IPS-NIHi11 (cell line): ENCODE measurements around the gene AP4B1.

Experiments
- DNase-seq: peaks from one replicate; pipeline ENCODE4 v3.0.0; 2012; ENCODE audit warnings: mixed read lengths, low spot score

AP4B1 gene

DNA sequence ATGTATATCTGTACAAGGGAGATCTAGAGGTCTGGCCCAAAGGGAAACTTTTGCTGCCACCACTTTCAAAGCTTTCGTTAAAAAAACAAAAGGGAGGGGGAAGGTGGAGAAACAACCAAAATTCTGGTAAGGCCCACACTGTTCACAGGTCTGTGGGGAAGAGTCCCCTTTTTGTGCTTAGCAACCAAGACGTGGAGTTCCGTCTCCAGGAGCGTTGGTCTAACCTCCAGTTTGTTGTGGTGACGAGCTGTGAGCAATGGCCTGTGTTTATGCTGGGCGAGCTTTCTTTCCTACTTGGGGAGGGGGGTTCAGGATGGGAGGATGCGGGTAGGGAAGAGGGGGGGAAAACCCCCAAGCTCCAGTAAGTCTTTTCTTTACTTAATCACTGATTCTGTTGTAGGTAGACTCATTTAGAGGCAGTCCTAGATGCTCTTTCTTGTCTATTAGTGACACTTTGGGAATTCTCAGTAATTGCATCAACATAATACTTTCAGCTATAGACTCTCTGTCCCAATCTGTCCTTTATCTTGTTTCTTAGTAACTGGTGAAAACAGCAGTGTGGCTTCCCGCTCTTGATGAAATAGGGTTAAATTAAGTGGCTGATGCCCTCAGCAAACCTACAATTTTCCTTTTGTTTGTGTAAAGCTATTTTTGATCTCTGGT, 26.0 kb upstream of the AP4B1 start:
- DNase-seq: peak; percentile 29

DNA sequence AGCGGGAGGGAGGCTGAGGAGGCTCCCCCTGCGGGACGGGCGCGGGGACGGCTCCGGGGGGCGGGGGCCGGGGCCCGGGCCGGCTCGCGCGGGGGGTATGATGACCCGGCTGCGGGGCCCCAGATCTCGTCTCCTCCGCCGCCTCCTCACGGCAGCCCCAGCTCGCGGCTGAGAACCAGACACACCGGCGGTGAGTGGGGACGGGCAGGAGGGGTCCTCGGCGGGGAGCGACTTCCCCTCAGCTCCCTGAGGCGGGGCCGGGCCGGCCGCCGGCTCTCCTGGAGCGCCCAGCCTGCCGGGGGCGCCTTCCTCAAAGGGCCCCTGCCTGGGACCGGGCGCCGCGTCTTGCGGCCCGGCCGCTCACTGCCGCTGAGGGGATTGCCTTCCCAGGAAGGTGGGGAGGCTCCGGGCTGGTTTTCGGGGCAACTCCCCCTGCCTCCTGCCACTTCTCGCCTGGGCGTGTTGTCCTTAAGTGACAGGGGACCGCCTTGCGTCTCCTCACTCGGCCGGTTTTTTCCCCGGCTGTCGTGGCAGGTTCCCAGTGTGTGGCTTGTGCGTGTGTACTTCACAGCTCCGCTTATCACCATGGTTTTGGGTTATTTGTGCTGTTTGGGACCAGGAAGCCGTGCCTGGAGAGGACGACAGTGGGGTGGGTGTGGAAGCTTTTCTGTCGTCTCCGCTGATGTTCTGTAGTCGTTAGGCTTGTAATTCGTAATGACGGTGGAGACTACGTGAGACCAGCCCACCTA, 25.3 kb upstream of the AP4B1 start:
- DNase-seq: no peak

DNA sequence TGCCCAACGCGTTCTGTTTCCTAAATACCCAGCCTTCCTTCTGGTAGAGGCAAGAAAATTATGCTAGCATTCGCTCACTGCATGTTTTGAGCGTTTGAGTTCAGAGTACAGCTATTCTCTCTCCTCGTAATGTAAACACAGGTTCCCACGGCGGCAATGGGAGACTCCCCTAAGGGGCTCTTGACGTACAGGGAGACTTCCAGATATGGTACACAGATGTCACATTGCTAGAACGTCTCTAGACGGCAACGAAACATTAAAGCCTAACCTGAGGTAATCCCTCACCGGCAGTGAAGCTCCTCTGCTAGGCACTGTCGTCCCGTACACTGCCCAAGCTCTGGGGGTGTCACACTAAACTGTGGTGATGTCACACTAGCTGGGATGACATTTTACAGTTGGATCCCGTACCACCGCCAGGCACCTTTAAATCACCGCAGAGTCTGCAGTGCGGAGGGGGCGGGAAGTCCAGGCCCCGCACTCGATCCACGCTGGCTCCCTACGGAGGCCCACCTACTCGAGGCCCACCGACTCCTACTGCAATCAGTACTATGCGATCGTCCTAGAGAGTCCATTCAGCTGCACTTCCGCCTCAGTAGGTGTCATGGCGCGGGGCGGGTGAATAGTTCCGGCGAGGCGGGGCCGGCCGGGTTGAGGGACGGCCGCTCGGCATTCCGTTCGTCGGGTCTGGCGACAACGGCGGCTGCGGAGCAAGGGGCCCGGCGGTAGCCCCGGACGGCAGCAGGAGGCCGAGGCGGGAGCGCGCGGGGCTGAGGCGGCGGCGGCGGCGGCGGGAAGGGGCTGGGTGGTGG, 24.5 kb upstream of the AP4B1 start, which contains the start of gene HIPK1:
TSS of gene HIPK1 (plus strand) at position 384 of the 809 bp plus-strand sequence.
- peak; percentile 96 for DNase-seq

DNA sequence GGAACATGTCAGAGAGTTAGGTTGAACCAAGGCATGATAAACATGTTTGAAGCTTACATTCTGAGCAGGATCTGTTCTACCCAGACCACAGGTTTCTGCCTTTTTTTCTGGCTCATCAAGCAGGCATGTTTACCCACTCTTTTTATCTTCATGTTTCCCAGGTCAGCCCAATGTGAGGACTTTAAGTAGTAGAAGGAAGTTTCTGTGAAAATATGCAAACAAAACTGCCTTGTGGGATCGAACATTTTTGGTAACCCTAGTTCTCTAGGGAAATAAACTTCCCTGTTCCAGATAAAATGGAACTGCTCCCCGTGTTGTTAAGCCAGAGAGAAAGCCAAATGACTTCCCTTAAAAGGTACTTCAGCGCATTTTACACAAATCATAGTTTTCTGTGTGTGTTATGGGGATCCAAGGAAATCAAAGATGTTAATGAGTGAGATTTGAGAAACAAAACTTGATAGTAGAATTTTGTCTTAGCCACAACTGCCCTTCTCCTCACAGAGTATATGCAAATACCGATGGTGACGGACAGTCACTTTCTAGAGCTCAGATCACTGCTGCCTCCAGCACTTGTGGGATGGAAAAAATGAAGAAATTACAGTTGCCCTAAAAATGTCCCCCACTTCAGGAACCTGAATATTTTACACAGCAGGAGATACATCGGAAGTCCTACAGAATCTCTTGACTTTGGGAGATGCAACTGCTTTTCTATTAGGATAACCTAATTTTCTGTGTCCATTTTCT, 23.8 kb upstream of the AP4B1 start:
- DNase-seq: no peak

DNA sequence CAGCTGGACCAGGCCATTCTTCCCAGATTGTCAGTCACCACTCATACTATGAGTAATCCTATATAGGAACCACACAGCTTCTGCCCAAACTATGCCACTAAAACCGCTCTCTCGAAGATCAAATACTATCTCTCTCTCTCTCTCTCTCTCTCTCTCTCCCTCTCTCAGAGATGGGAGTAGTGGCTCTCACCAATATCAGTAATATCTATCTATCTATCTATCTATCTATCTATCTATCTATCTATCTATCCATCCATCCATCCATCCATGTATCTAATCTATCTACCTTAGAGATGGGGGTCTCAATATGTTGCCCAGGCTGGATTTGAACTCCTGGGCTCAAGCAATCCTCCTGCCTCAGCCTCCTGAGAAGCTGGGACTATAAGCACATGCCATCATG, 19.9 kb upstream of the AP4B1 start:
- no peak for DNase-seq

DNA sequence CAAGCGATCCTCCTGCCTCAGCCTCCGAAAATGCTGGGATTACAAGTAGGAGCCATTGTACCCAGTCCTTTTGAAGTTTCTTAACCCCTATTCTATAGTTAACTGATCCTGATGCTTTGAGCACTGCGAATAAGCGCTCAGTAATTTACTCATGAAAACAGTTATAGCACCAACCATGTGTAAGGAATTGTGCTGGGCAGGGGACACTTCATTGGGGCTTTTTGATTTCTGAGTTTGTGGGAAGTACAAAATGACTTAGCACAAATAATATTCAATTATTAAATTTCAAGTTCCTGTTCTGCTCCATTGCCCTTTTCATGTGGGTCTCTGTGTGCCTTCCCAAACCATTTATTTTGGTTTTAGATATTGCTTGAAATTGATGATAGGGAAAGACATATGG, 18.4 kb upstream of the AP4B1 start:
- no peak for DNase-seq

DNA sequence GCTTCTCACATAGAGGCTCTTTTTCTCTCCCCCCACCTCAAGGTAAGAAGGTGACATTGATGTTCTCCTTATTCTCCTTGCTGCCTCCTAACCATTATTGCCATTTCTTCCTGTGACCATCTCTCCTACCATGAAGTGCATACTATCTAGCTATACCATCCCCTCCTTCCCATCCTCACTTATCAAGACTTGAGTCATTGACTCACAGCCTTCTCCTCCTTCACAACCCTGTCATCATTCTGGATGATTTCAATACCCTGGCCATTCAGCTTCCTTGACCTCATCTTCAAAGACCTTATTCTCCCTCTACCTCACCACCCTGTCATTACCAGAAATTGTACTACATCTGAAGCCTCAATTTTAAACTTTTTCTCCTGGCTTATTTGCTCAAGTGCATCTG, 13.6 kb upstream of the AP4B1 start:
- DNase-seq: no peak

DNA sequence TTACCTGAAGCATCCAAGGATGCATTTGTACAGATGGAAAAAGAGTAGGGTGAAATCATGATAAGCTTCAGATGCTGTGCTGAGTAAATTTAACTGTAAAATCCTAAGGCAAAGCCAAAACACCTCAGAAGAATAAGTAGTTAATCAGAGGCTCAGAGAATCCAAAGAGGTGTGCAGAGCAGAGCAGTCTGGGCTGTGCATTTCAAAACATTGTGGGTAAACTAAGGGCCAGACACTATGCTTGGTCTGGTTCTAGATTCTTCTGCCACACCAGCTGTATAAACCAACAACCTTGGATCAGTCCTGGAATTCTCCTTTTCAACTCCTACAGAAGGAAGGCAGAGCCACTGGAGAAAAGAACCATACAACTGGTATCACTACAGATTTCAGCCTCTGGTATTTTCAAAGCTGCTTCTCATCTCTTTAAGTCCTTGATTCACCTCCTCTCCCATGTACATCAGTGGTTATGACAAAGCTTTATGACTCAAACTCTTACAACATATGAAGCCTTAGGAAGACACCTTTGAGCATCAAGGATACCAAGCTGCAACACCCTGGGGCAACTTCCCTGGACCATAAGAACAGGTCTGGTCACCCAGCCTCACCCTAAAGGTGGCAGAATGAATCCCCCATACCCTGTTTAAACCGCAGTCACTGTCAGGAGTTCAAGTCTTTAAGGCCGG, 12.9 kb upstream of the AP4B1 start:
- DNase-seq: no peak

DNA sequence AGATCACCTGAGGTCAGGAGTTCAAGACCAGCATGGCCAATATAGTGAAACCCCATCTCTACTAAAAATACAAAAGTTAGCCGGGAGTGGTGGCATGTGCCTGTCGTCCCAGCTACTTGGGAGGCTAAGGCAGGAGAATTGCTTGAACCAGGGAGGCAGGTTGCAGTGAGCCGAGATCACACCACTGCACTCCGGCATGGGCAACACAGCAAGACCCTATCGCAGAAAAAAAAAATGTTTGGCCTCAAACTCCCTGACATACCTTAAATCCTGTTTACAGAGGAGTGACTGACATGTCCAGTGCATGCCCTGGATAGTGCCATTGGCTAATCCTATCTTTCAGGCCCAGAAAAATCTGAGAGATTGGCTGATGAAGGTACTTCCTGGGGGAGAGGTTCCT, 12.4 kb upstream of the AP4B1 start:
- no peak for DNase-seq

DNA sequence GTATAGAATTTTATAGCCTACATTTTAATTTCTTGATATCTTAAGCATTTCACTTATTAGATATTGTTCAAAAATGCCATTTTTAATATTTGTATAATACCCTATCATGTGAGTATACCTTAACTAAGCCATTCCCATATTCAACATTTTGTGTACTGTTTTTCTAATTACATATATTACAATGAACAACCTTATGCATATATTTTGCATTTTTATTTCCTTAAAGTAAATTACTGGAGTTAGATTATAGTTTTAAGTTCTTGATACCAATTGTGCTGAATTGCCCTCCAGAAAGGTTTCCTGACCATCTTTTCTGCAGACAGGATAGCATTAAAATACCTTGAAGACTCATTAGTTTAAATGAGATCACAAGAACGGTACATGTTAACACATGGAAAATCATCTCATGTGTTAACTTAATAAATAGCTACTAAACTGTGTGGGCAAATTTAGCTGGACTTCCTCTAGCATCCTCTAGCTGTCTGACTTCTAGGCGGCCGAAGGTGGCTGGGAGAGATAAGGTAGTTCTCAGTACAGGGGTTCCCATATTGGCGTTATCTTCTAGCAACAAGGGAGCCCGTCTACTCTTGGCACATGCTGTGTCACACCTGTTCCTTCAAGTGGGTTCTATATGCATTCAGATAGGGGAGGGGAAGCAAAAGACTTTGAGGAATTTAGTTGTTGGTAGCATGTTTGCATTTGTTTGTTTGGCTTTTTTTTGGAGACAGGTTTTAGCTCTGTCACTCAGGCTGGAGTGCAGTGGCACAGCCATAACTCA, 9.5 kb upstream of the AP4B1 start:
- no peak for DNase-seq

DNA sequence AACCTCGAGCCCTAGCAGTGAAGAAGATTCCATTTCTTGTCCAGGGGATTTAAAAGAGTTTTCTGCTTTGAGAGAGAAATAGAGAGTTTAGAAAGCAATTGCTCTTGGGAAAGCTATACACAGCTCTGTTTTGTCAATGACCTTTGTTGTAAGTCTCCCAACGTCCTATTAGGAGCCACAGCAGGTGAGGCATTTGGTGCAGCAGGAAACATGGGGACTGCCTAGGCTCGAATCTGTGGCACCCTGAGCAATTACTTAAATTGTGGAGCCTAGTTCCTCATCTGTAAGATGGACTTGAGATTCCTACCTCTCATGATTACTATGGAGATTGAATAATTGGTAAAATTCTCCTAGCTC, 8.7 kb upstream of the AP4B1 start:
- no peak for DNase-seq

DNA sequence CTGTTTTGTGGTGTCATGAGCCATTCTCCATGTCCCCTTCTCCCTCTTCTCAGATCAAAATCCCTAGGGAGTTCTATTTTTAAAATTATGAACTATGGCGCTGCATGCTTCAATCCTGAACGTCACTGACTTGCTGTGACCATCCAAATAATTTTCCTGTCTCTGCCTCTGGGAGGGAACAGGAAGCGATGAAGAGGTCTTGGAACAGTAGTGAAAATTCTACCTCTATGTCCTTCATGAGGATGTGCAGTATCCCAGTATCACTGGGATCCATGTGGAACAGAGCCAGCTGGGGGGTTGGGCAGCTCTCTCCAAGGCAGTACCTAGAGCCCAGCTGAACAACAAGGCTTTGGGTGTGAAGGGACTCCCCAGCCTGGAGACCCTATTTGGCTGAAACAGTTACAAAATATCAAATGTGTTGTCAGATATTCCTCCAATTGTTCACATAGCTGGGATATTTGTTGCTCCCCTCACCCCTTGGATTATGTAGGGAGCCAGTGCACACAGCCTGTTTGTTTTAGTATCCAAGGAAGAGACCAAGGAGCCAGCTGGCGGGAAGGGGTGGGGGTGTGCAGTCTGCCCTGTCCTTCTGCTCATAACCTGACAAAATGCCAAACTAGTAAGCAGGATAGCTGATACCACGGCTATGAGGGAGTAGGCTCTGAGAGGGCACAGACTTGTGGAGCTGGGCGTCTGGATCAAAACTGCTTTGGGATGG, 8.2 kb upstream of the AP4B1 start:
- no peak for DNase-seq

DNA sequence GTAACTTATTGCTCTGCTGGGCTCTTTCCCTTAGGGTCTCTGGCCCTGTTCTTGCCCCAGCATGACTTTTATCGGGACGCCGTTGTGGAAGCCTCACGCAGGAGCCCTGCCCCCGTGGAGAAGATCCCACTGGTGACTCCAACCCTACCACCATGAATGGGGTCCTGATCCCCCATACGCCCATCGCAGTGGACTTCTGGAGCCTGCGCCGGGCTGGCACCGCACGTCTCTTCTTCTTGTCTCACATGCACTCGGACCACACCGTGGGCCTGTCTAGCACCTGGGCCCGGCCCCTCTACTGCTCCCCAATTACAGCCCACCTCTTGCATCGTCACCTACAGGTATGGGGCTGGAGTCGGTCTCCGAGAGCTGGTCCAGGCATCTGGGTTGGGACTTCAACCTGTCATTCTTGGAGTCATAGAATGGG, 849 bp upstream of the AP4B1 start:
- peak; percentile 79 for DNase-seq

DNA sequence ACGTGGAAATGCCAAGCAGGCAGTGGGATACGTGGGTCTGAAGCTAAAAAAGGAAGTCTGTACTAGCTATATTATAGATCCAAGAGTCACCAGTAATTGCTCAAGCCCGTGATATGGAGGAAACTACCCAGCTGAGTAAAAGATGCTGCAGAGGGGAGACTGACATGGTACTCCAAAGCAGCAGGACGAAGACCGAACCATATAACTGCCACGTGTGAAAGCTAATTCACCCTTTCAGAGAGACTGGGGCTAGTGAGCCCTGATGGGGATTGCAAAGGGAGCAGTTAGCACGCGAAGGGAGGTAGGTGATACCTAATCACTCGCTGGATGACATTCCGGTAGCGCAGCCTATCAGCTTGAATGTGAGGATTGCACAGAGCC, 316 bp downstream of the AP4B1 start:
- peak; percentile 54 for DNase-seq

DNA sequence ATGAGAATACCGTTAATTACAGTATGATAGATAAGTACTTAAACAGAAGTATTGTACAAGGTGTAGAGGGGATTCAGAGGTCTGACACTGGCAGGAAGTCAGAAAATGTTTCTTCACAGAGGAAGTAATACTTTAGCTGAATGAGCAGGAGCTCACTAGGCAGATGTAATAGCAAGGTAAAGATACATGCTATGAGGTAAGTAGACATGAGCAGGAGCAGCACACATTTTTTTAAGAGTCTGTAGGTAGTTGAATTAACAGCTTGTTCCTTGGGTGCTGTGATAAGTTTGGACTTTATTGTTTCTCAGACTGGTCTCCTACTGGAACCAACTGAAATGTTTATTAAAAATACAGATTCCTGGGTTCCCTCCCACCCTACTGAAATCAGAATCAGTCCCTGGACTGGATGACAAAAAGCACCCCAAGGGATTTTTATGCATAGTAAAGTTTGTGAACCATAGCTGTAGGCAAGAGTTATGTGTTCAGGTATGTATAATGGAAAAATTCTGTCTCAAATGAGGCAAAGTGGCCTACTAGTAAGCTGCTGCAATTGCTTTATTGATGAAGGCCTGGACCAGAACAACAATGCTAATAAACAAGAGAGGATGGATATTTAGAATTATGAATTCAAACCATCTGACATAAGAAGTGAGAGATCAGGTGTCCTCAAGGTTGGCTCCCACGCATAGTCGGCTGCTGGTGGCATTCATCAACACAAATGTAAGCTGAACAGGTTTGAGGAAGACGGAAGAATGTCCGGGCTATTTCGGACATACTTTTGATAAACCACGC, 902 bp downstream of the AP4B1 start:
- no peak for DNase-seq

DNA sequence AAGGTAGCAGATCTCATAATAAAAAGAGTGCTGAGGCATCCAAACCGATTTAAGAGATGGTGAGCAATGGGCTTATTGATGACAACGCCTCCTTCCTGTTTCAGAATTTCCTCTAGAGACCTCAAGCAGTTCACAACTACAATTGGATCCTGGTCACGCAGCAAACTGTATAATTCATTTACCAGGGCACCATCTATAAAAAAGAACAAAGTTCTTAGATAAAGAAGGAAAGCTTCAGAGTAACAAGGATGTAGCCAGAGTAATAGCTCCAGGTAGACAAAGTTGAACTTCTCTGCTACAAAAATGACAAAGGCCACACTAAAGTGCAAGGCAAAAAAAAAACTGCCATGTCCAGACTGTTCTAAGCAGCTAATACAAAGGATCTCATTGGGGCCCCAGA, 3.4 kb downstream of the AP4B1 start:
- DNase-seq: no peak

DNA sequence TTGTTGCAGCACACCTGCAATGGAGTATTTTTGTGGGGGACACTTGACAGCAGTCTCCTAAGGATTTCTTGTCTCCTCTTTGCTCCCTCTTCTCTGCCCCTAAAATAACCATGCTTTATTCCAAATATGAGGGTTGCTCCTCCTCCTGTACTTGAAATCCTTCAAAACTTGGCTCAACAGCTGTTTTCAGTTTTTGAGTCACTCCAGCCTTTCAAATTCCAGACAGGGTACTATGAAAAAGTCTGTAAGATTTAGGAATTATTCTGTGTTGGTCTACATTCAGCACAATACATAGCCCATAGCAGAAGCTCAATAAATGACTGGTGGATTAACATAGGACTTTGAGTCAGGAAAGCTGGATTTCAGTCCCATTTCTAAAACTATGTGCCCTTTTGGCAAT, 5.5 kb downstream of the AP4B1 start:
- DNase-seq: no peak

DNA sequence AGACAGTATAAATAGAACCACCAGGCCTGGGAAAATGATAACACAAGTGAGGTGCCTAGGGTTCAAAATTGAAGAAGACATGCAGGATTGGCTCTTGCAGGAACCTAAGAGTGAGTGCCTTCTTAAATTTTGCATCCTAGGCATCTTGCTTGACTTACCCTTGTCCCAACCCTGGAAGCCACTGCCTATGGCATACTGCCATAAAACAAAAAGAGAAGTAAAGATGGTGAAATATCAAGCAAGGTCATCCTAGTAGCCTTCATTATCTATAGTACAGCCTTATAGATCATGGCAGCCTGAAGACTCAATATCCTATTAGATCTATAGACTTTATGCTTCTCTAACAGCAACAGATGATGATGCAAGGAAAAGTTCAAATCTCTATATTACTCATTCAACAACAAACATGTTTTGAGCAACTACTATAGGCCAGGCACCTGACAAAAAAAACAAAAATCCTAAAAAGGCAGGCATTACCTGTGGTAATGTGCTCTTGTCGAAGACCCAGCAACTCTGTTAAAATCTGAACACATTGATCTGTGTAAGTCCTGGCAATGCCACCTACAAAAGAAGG, 6.3 kb downstream of the AP4B1 start:
- no peak for DNase-seq

DNA sequence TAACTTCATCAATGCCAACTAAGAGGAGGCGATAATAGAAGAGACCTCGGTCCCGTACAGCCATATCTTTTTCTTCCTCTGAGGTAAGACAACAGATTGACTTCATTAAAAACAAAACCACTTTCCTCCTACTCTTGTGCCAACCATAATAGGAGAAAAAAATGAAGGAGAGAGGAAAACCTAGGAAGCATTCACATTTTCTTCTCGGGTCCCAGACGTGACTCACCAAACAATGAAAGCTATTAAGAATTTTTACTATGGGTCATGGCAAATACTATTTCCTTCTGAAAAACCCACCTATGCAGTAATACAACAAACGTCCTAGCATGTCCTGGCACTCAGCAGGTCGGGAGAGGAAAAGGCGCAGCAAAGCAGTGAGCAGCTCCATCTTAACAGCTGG, 8.6 kb downstream of the AP4B1 start:
- no peak for DNase-seq
